Measurements from ENCODE around the gene FANCE. TPM values are rescaled to one million over a fixed set of nuclear protein-coding genes. Genes with fewer than 3 reads are reported as not detected.

The FANCE gene
- total and polyA plus RNA-seq, 9 of the 15 experiments (the other 6 are each of a cell fraction or from before 2014, with no cell fraction given) = 5.7 to 30.2 (median 17.0) TPM

- TF ChIP-seq, protein P1, sequence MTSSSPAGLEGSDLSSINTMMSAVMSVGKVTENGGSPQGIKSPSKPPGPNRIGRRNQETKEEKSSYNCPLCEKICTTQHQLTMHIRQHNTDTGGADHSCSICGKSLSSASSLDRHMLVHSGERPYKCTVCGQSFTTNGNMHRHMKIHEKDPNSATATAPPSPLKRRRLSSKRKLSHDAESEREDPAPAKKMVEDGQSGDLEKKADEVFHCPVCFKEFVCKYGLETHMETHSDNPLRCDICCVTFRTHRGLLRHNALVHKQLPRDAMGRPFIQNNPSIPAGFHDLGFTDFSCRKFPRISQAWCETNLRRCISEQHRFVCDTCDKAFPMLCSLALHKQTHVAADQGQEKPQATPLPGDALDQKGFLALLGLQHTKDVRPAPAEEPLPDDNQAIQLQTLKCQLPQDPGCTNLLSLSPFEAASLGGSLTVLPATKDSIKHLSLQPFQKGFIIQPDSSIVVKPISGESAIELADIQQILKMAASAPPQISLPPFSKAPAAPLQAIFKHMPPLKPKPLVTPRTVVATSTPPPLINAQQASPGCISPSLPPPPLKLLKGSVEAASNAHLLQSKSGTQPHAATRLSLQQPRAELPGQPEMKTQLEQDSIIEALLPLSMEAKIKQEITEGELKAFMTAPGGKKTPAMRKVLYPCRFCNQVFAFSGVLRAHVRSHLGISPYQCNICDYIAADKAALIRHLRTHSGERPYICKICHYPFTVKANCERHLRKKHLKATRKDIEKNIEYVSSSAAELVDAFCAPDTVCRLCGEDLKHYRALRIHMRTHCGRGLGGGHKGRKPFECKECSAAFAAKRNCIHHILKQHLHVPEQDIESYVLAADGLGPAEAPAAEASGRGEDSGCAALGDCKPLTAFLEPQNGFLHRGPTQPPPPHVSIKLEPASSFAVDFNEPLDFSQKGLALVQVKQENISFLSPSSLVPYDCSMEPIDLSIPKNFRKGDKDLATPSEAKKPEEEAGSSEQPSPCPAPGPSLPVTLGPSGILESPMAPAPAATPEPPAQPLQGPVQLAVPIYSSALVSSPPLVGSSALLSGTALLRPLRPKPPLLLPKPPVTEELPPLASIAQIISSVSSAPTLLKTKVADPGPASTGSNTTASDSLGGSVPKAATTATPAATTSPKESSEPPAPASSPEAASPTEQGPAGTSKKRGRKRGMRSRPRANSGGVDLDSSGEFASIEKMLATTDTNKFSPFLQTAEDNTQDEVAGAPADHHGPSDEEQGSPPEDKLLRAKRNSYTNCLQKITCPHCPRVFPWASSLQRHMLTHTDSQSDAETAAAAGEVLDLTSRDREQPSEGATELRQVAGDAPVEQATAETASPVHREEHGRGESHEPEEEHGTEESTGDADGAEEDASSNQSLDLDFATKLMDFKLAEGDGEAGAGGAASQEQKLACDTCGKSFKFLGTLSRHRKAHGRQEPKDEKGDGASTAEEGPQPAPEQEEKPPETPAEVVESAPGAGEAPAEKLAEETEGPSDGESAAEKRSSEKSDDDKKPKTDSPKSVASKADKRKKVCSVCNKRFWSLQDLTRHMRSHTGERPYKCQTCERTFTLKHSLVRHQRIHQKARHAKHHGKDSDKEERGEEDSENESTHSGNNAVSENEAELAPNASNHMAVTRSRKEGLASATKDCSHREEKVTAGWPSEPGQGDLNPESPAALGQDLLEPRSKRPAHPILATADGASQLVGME (CRISPR knock-in tag; IDR thresholded peaks at IDR 0.05) = no peak
- TF ChIP-seq HOXB6 (CRISPR knock-in tag; IDR thresholded peaks at IDR 0.05; ENCODE audit: borderline replicate concordance) (no peak), THRB (CRISPR knock-in tag; conservative IDR thresholded peaks at IDR 0.05) (no peak), ZNF780A (CRISPR knock-in tag; IDR thresholded peaks at IDR 0.05) (no peak), SIN3A (IDR thresholded peaks at IDR 0.05; ENCODE audit: borderline replicate concordance in 2 of 2, control insufficient read depth in 1 of 2, low read depth in 2 of 2, low read length in 2 of 2) (no peak)
These were observed 19.8 kb upstream of the FANCE start (continued) for GRCh38 chr6:35432291-35432690.
